Muscle of leg (tissue), 16 donors: ENCODE measurements around the gene HELZ. TPM values are rescaled to one million over a fixed set of nuclear protein-coding genes. Genes with fewer than 3 reads are reported as not detected.
"Not testable (repeated sequence)": the region's sequence is repeated elsewhere in the genome, so short reads cannot be mapped to it uniquely, and the experiment has no call there.

Experiments
- DNase-seq: peaks from one replicate; pipeline ENCODE4 v3.0.0; 2013
- H3K27ac ChIP-seq: one replicate; pipeline ENCODE4 v1.5.1; 2013; ENCODE audit warnings: mild to moderate bottlenecking, low read length, control low read depth
- H3K27me3 ChIP-seq: one replicate; pipeline ENCODE4 v1.6.1; 2013; ENCODE audit warnings: low read length; ENCODE audit not compliant: control insufficient read depth, insufficient read depth
- H3K36me3 ChIP-seq: one replicate; pipeline ENCODE4 v1.6.1; 2013; ENCODE audit warnings: low read length; ENCODE audit not compliant: control insufficient read depth, insufficient read depth
- H3K4me1 ChIP-seq: one replicate; pipeline ENCODE4 v1.6.1; 2013; ENCODE audit warnings: low read length; ENCODE audit not compliant: control insufficient read depth, insufficient read depth
- H3K4me3 ChIP-seq: one replicate; pipeline ENCODE4 v1.5.1; 2013; ENCODE audit warnings: low read length, control low read depth
- H3K9me3 ChIP-seq: replicated peaks from 2 replicates; pipeline ENCODE4 v1.6.1; 2013; ENCODE audit warnings: low read depth, low read length; ENCODE audit not compliant: control insufficient read depth
- WGBS: methylation state at CpG from one replicate; pipeline ENCODE4 v1.1.5; 2013; ENCODE audit warnings: missing lambda C conversion rate; ENCODE audit not compliant: insufficient coverage; 5-methylcytosine and 5-hydroxymethylcytosine counted together
- long read RNA-seq, 11 donors: transcript quantifications; one replicate each; lab custom pipeline, GENCODE V29; 2026
- polyA plus RNA-seq, 8 donors: library from polyadenylated mRNA; unstranded; fragments of 120-200 nt; gene quantifications; one replicate each; pipeline versions ENCODE4 v1.2.1 to v1.2.3, GENCODE V29; 2013; ENCODE audit warnings: inconsistent platforms in 1 of 8, low replicate concordance in 1 of 8; ENCODE audit not compliant: insufficient read length in 8 of 8, insufficient read depth in 1 of 8
- total RNA-seq: library from RNA; stranded (reverse); fragments of 120-200 nt; gene quantifications from one replicate; pipeline ENCODE4 v1.2.4, GENCODE V29; 2013

HELZ gene
- 41.5 TPM for total RNA-seq
- 10 to 100 TPM; 12.6 to 22.3 (median 18.8) TPM for polyA plus RNA-seq
- long read RNA-seq, donor 1, result 0 reads
- long read RNA-seq, donor 2, result 0 reads
- long read RNA-seq, donor 3, partial matches to known transcripts, result 6 of 7 reads
- long read RNA-seq, donor 3, other reads (novel, unspliced or antisense), result 0 of 7 reads
- long read RNA-seq, donor 4, partial matches to known transcripts, result 6 of 6 reads
- long read RNA-seq, donor 4, other reads (novel, unspliced or antisense), result 0 of 6 reads
- long read RNA-seq, donor 5, partial matches to known transcripts, result 5 of 5 reads
- long read RNA-seq, donor 5, other reads (novel, unspliced or antisense), result 0 of 5 reads
- long read RNA-seq, donor 6, result 0 reads
- long read RNA-seq, donor 7, result 0 reads
- long read RNA-seq, donor 8, partial matches to known transcripts, result 7 of 7 reads
- long read RNA-seq, donor 8, other reads (novel, unspliced or antisense), result 0 of 7 reads
- long read RNA-seq, donor 9, result 0 reads
- long read RNA-seq, donor 10, partial matches to known transcripts, result 14 of 14 reads
- long read RNA-seq, donor 10, other reads (novel, unspliced or antisense), result 0 of 14 reads
- long read RNA-seq, donor 11, result 0 reads

- peak within 1 kb of the TSS; percentile 90 for H3K27ac ChIP-seq
- peaks cover 3% of the 10 kb centered on the region for H3K27me3 ChIP-seq
- DNase-seq, result peak; percentile 95
- H3K36me3 ChIP-seq, result no peaks in the 10 kb centered on the region
- under 1% methylated on average over 61 of the region's 67 CpGs for WGBS
- H3K4me1 ChIP-seq, result peaks cover 10% of the 10 kb centered on the region
- H3K4me3 ChIP-seq, result peak within 1 kb of the TSS; percentile 96
- no peaks in the 10 kb centered on the region for H3K9me3 ChIP-seq
These were observed at the start of gene HELZ for GRCh38 chr17:67245073-67245693. Gene HELZ, minus strand, starts transcription at chr17:67245196. Its CDS starts 26,392 bp downstream, at chr17:67218804.

DNA sequence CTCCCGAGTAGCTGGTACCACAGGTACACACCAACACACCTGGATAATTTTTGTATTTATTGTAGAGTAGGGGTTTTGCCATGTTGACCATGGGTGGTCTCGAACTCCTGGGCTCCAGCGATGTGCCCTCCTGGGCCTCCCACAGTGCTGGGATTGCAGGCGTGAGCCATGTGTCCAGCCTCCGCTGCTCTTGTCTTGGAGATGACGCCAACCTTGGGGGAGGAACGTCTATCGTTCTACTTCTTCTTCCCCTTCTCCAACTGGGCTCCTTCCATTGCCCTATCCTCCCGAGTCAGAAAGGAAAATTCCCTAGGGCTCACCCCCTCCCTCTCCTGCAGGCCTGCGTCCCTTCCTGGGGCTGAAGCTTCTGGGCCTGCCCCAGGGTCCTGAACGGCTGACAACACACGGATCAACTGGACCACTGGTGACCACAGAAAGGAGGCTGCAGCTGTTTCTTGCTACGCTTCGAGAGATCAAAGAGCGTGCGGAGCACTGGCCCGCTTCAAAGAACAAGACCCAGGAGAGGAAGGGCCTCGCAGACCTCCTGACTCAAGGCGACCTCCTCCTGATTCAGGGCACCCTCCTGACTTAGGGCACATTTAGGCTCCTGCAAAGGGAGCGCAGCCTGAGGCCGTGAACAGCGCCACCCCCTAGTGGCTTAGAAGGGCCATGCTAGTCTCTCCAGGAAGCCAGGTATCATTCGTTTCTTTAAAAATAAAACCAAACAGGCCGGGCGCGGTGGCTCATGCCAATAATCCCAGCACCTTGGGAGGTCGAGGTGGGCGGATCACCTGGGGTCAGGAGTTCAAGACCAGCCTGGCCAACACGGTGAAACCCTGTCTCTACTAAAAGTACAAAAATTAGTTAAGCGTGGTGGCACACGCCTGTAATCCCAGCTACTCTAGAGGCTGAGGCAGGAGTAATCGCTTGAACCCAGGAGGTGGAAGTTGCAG lies 48.5 kb upstream of the HELZ start:
- no peak overlapping the region for H3K27ac ChIP-seq
- no peak overlapping the region for H3K4me3 ChIP-seq

GRCh38 chr17:67290711-67291291 lies 45.8 kb upstream of the HELZ start:
- DNase-seq, result peak; percentile 94
- H3K27me3 ChIP-seq, result no peaks in the 10 kb centered on the region
- no peak overlapping the region for H3K4me3 ChIP-seq
- no peaks in the 10 kb centered on the region for H3K9me3 ChIP-seq
- H3K36me3 ChIP-seq, result no peaks in the 10 kb centered on the region
- WGBS, result 10% methylated on average over 10 of the region's 11 CpGs
- H3K27ac ChIP-seq, result peak overlapping the region; percentile 91
- H3K4me1 ChIP-seq, result peaks cover 27% of the 10 kb centered on the region

More for the DNA sequence above, 48.5 kb upstream of the HELZ start:
- H3K36me3 ChIP-seq, result no peaks in the 10 kb centered on the region
- H3K27me3 ChIP-seq, result no peaks in the 10 kb centered on the region
- WGBS, result 57% methylated on average over 24 of the region's 32 CpGs
- H3K4me1 ChIP-seq, result peaks cover 26% of the 10 kb centered on the region
- peak; percentile 56 for DNase-seq
- H3K9me3 ChIP-seq, result no peaks in the 10 kb centered on the region

DNA sequence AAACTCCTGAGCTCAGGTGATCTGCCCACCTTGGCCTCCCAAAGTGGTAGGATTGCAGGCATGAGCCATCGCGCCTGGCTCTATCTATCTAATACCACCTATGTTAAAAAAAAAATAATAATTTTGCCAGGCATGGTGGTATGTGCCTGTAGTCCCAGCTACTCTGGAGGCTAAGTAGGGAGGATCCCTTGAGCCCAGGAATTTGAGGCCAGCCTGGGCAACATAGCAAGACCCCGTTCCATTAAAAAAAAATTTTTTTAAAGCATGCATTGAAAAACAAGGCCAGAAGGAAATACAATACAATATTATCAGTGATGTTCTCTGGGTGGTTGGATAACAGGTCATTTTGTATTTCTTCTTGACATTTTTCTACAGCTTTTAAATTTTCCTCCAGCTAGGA lies 45.2 kb upstream of the HELZ start:
- Histone ChIP-seq H3K4me1 (peaks cover 27% of the 10 kb centered on the region), H3K27ac (peak overlapping the region; percentile 91)
- no CpG with 5 or more reads among the region's 3 CpGs for WGBS

DNA sequence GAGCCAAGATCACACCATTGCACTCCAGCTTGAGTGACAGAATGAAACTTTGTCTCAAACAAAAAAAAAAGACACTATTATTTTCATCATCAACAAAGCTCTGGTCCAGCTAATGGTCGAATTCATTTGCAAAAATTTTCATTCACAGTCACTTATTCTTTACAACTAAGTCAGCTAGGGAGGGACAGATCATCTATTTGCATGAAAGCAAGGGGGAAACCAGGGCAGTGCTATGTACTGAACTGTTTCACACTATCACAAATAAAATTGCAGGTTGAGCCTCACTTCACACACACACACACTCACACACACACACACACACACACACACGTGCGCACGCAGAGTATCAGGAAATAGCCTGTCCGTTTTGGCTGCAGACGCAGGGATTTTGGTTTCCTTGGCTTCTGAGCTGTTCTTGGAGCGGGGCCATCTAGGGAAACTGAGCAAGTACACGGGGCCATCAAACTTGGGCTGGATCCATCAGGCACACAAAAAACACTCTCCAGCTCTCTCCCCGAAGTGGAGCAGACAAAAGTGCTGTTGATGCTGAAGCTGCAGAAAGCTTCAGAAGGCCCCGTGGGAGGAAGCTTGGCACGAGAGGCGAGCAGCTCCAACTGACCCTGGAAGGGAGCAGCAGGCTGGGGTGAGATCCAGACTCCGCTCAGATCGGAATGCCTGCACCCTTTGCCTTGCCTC lies 44.3 kb upstream of the HELZ start:
- peak overlapping the region; percentile 57 for H3K27ac ChIP-seq
- 0% methylated on average over 5 of the region's 14 CpGs for WGBS
- H3K9me3 ChIP-seq, result no peaks in the 10 kb centered on the region
- no peaks in the 10 kb centered on the region for H3K36me3 ChIP-seq
- H3K27me3 ChIP-seq, result no peaks in the 10 kb centered on the region
- DNase-seq, result peak; percentile 97
- no peak overlapping the region for H3K4me3 ChIP-seq
- peaks cover 27% of the 10 kb centered on the region for H3K4me1 ChIP-seq

More for the DNA sequence above, 45.2 kb upstream of the HELZ start:
- Histone ChIP-seq H3K4me3 (no peak overlapping the region), H3K36me3 (no peaks in the 10 kb centered on the region), H3K9me3 (no peaks in the 10 kb centered on the region), H3K27me3 (no peaks in the 10 kb centered on the region)
- no peak for DNase-seq

- not testable (repeated sequence) for DNase-seq, H3K4me3 ChIP-seq, H3K9me3 ChIP-seq, H3K36me3 ChIP-seq, H3K27ac ChIP-seq, H3K27me3 ChIP-seq
- 86% methylated on average over 2 of the region's 3 CpGs for WGBS
- peaks cover 22% of the 10 kb centered on the region for H3K4me1 ChIP-seq
These were observed 41.8 kb upstream of the HELZ start for GRCh38 chr17:67286826-67287225.

- no CpG with 5 or more reads among the region's 1 CpG for WGBS
These were observed 40.4 kb upstream of the HELZ start for GRCh38 chr17:67285360-67285759.

DNA sequence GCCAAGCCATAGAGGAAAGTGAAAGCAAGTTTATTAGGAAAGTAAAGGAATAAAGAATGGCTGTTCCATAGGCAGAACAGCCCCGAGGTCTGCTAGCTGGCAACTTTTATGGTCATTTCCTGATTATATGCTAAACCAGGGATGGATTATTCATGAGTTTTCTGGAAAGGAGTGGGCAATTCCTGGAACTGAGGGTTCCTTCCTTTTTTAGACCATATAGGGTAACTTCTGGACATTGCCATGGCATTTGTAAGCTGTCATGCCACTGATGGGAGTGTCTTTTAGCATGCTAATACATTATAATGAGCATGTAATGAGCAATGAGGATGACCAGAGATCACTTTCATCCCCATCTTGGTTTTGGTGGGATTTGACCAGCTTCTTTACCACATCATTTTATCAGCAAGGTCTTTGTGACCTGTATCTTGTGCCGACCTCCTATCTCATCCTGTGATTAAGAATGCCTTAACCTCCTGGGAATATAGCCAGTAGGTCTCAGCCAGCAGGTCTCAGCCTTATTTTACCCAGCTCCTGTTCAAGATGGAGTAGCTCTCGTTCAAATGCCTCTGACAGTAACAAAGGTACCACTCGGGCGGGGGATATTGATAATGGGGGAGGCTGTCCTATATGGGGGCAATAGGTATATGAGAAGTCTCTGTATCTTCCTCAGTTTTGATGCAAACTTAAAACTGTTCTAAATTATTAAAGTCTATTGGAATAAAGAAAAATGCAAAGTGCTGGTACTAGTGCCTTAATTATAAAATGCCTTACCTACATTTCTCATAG lies 38.9 kb upstream of the HELZ start:
- Histone ChIP-seq H3K4me1 (peaks cover 22% of the 10 kb centered on the region), H3K4me3 (no peak overlapping the region), H3K27ac (no peak overlapping the region), H3K36me3 (no peaks in the 10 kb centered on the region), H3K27me3 (no peaks in the 10 kb centered on the region), H3K9me3 (no peaks in the 10 kb centered on the region)
- DNase-seq, result no peak
- 13% methylated on average over 1 of the region's 5 CpGs for WGBS

More at GRCh38 chr17:67285360-67285759, 40.4 kb upstream of the HELZ start:
- Histone ChIP-seq H3K4me3 (no peak overlapping the region), H3K27me3 (no peaks in the 10 kb centered on the region), H3K36me3 (no peaks in the 10 kb centered on the region), H3K9me3 (no peaks in the 10 kb centered on the region), H3K4me1 (peaks cover 25% of the 10 kb centered on the region), H3K27ac (no peak overlapping the region)
- no peak for DNase-seq
